ENCODE data around the gene FARSA.
A peak's percentile ranks its signal among the peaks of the same experiment; 100 is the strongest.
"Not testable (repeated sequence)": the region's sequence is repeated elsewhere in the genome, so short reads cannot be mapped to it uniquely, and the experiment has no call there.

The FARSA gene

DNA sequence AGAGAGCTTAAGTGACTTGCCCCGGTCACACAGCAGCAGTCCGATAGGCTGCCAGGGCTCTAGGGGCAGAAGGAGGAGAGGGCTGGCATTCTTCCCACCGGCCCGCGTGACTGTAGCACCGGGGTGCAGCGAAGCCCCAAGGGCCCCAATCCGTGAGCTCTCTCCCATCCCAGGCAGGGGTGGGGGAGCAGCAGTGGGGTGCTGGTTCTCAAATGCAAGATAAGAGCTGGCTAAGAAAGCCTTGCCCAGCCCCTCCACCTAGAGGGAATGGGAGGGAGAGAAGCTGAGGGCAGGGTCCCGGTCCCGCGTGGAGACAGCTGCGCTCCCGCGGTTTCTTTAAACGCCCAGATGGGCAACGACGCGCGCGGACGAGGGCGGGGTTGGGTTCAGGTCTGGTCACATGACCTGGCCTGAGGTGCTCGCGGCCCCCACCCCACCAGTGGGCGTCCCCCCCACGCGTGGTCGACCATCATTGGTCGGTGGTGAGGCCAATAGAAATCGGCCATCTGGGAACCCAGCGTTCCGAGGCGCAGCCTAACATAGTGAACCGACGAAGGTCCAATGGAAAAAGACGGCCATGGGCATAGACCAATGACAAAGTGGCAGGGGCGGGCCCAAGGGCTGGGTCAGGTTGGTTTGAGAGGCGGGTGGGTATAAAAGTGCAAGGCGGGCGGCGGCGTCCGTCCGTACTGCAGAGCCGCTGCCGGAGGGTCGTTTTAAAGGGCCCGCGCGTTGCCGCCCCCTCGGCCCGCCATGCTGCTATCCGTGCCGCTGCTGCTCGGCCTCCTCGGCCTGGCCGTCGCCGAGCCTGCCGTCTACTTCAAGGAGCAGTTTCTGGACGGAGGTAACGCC is 4.6 kb upstream of the FARSA start, which contains the start of gene CALR:
CALR (plus strand) TSS at position 683 of the 852 bp plus-strand sequence; CDS start at position 754, 71 bp downstream.
- DNase-seq (ENCODE audit: insufficient read length, low spot score) (peak; percentile 87), FAIRE-seq (peak; percentile 97)

- FAIRE-seq (peak; percentile 23), DNase-seq (ENCODE audit: insufficient read length, low spot score) (no peak)
These were observed 3.8 kb upstream of the FARSA start for GRCh38 chr19:12937093-12937926.

- FAIRE-seq: no peak
- no peak for DNase-seq (ENCODE audit: insufficient read length, low spot score)
These were observed 3.1 kb upstream of the FARSA start for GRCh38 chr19:12936582-12936981.

DNA sequence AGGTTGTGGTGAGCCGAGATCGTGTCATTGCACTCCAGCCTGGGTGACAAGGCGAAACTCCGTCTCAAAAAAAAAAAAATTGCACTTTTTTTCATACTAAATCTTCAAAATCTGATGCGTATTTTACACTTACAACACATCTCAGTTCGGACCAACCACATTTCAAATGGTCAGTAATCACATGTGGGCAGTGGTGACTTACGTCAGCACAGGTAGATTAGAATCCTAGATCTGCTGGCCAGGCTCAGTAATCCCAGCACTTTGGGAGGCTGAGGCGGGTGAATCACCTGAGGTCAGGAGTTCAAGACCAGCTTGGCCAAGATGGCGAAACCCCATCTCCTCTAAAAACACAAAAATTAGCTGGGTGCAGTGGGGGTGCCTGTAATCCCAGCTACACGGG is 1.6 kb upstream of the FARSA start:
- no peak for FAIRE-seq

DNA sequence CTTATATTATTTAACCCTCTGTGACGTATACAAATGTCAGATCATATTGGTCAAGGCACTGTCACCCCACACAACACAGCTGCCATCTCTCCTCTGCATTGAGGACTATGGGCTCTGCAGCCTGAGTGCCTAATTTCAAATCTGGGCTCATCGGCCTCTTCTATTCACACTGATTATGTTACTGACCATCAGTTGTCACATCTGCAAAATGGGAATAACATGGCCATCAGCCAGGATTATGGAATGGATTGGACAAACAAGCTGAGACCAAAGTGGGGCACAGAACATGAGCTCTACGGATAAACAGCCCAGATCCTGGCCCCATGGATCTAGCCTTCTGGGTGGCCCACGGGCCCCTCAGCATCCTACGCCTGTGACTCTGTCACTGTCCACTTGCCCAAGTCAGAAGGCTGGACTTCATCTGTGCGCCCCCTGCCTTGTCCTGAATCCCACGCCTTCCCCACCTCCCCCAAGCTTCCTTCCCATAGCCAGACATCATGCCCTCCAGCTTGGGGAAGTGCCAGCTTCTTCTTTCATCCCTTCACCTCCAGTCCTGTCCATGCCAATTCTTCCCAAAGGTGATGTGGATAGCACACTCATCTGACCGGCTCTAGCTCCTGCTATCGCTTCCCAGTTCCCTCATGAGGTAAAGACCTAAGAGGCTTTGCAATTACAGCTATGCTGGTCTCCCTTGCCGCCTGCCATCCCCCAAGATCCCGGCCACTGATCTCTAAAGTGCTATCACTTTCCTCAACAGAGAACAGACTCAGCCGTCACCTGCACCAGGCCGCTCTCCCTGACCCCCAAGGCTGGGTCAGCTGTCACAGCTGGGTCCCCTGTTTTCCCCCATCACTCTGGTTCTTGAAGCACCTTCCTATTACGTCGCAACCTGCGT is 872 bp downstream of the FARSA start:
- FAIRE-seq: no peak
- DNase-seq (ENCODE audit: insufficient read length, low spot score): no peak

More for the DNA sequence above, 1.6 kb upstream of the FARSA start:
- no peak for DNase-seq (ENCODE audit: insufficient read length, low spot score)

DNA sequence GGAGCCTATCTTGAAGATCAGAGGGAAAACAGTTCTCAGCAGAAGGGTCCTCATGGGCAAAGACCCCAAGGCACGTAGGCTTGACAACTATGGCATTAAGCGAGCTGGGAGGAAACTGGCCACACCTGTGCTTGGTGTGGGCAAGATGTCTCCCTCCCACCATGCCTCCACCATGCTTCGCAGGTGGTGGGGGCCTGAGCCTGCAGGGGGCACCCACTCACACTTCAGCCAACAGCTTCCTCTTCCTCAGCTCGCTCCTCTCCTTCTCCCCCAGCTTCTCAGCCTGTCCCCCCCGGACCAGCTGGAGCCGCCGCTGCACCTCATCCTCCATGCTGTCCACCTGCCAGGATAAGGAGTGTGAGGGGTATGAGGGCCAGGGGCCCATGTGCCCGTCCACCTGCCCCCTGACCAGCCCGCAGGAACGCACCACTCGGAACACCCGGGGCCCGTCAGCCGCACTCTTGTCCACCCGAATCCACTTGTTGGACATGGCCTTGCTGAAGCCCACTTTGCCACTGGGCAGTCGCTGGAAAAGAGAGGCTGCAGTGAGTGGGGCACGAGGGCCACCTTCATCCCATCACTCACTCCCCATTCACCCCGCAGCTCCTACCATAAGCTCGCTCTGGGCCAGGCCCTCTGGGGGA is 3.4 kb downstream of the FARSA start:
- no peak for FAIRE-seq

DNA sequence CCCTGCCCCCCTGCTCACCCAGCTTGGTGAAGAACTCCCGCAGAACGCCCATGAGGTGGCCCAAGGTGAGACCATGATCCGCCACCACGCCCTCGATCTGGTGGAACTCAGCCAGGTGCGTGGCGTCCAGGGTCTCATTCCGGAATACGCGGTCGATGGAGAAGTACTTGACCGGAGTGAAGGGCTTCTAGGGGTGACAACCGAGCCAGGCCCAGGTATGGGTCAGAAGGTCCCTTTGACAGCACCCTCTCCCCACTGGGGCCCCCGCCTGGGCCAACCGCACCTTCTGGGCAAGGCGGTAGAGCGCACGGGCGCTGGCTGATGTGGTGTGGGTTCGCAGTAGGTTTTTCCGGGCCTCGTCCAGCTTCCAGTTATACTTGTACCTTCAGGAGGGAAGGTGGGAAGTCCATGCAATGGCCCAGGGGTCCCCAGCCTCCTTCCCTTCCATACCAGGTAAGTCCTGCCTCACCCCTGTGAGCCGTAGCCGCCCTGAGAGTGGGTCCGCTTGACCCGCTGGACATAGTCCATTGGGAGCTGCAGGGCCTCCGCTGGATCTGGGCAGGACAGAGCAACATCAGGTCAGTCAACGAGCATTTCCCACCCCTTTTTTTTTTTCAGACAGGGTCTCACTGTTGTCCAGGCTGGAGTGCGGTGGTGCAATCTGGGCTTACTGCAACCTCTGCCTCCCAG is 8.7 kb downstream of the FARSA start:
- FAIRE-seq (no peak), DNase-seq (ENCODE audit: insufficient read length, low spot score) (no peak)

More for the DNA sequence above, 3.4 kb downstream of the FARSA start:
- DNase-seq (ENCODE audit: insufficient read length, low spot score): no peak

- no peak for FAIRE-seq
- no peak for DNase-seq (ENCODE audit: insufficient read length, low spot score)
These were observed 10.6 kb downstream of the FARSA start for GRCh38 chr19:12922959-12923358.

DNA sequence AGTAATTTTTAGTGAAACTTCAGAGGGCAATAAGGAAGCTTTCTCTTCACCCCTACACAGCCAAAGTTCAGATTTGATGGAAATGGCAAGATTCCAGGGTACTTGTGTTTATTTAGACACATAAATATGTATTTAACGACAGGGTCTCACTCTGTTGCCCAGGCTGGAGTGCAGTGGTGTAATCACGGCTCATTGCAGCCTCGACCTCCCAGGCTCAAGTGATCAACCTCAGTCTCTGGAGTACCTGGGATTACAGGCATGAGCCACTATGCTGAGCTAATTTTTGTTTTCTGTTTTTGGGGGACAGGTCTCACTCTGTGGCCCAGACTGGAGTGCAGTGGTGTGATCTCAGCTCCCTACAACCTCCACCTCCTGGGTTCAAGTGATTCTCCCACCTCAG is 12.5 kb downstream of the FARSA start:
- FAIRE-seq: no peak
- no peak for DNase-seq (ENCODE audit: insufficient read length, low spot score)

- FAIRE-seq (no peak), DNase-seq (ENCODE audit: insufficient read length, low spot score) (no peak)
These were observed 15.3 kb downstream of the FARSA start for GRCh38 chr19:12918253-12918652.

- DNase-seq (ENCODE audit: insufficient read length, low spot score); FAIRE-seq: not testable (repeated sequence)
These were observed 17.7 kb downstream of the FARSA start for GRCh38 chr19:12915860-12916259.

- FAIRE-seq: peak; percentile 35
- DNase-seq (ENCODE audit: insufficient read length, low spot score): no peak
These were observed 19.4 kb downstream of the FARSA start for GRCh38 chr19:12913851-12914690.

- FAIRE-seq (no peak), DNase-seq (ENCODE audit: insufficient read length, low spot score) (no peak)
These were observed 20.4 kb downstream of the FARSA start for GRCh38 chr19:12913011-12913561.

DNA sequence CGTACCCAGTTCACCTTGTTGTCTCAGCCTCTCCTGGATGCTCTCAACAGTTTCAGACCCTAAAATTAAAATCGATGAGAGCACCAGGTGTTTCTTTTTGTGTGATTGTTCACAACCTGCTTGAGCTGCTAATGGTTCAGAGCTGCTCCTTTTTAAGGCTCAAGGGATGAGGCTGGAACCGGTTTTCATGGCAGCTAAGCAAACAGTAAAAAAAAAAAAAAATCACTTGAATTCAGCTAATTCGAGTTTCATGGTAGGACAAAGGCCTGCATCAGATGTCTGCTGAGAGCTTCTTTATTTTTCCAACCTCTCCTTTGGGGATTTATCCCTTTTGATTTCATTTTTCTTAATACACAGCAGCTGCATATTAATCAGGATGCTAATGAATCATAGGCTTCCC is 20.9 kb downstream of the FARSA start:
- DNase-seq (ENCODE audit: insufficient read length, low spot score) (no peak), FAIRE-seq (no peak)

GRCh38 chr19:12907166-12907565 is 26.3 kb downstream of the FARSA start:
- no peak for FAIRE-seq
- DNase-seq (ENCODE audit: insufficient read length, low spot score): no peak

GRCh38 chr19:12899891-12900518 is 33.5 kb downstream of the FARSA start:
- peak; percentile 70 for DNase-seq (ENCODE audit: insufficient read length, low spot score)
- FAIRE-seq: peak; percentile 94

GRCh38 chr19:12896460-12896859 is 37.1 kb downstream of the FARSA start:
- DNase-seq (ENCODE audit: insufficient read length, low spot score): no peak
- FAIRE-seq: no peak

DNA sequence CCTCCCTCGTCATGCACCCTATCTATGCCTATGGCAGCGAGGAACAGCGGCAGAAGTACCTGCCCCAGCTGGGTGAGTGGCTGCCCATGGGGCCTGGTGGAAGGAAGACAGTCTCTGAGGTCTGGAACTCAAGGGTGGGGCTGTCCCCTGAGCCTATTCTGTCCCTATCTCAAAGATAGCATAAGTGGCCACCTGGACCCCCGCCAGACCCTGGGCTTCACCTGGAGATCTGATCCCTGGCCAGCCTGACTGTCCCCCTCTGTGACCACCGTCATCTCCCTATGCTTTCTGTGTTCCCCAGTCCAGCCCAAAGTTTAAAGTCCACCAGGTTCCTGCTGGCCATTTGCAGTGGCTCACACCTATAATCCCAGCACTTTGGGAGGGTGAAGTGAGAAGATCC is 39.9 kb downstream of the FARSA start:
- no peak for DNase-seq (ENCODE audit: insufficient read length, low spot score)
- no peak for FAIRE-seq

All from GM19239 (cell line).